HG03064 (cell line): ENCODE measurements around the gene SRP68.

Experiments used
- ATAC-seq: cut with Tn5 transposase; IDR thresholded peaks from one replicate; pipeline ENCODE4 v1.9.1; 2021; ENCODE audit warnings: low read depth; ENCODE audit not compliant: unreplicated experiment

SRP68 gene

DNA sequence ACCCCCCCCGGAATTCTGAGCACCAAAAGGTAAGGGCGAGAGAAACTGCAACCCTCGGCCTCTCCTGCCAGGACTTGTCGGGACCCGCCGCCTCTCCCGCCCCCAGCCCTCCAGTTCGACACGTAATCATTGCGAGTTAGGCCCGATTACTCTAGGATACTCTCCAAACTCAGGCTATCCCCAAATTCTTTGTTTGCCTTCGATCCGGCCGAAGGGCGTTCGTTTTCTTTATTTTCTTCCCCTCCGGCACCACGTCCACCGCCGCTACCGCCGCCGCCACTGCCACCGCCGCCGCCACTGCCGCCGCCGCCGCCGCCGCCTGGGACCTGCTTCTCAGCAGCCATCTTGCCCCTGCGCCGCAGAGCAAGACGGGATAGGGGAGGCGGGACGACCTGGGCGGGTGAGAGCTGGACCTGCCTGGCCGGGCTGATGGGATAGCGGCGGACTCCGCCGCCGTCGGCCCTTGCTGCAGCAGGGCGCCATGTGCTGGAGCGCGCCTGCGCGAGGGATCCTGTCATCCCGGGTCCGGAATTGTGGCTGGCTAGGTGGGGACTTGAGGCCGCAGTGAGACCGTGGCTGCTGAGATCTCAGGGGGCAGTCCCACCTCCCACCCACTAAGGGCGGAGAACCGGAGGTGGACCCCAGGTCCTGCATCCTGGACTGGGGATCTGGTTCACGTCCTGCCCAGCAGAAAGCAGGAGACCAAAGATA is at the start of gene SRP68:
Gene SRP68 (minus strand): TSS at position 370 of the 711 bp plus-strand sequence. CDS start 26 bp downstream, at position 344.
- ATAC-seq, result peak; percentile 69

DNA sequence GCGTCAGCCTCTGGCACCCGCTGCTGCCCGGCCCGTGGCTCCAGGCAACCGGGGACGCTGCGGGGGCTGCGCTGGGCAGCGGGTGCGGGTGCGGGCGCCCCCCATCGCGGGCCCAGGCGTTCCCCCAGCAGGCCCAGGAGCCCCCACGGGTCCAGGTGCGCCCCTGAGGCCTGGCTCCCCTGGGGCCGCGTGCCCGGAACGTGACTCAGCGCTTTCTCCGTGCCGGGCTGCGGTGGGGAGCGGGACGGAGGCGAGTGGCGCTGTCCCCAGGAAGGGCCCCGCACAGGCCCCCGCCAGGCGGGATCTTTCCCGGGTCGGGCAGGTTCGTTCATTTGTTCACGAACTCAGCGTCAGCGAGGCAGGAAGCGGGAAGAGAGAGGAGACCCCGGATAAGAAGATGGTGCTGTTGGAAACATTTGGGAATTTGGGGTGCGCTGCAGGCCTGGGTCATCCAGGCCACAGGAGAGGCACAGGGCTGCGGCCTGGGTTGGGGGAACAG is 49.7 kb upstream of the SRP68 start:
- no peak for ATAC-seq

GRCh38 chr17:76120658-76121008 is 48.3 kb upstream of the SRP68 start:
- no peak for ATAC-seq

DNA sequence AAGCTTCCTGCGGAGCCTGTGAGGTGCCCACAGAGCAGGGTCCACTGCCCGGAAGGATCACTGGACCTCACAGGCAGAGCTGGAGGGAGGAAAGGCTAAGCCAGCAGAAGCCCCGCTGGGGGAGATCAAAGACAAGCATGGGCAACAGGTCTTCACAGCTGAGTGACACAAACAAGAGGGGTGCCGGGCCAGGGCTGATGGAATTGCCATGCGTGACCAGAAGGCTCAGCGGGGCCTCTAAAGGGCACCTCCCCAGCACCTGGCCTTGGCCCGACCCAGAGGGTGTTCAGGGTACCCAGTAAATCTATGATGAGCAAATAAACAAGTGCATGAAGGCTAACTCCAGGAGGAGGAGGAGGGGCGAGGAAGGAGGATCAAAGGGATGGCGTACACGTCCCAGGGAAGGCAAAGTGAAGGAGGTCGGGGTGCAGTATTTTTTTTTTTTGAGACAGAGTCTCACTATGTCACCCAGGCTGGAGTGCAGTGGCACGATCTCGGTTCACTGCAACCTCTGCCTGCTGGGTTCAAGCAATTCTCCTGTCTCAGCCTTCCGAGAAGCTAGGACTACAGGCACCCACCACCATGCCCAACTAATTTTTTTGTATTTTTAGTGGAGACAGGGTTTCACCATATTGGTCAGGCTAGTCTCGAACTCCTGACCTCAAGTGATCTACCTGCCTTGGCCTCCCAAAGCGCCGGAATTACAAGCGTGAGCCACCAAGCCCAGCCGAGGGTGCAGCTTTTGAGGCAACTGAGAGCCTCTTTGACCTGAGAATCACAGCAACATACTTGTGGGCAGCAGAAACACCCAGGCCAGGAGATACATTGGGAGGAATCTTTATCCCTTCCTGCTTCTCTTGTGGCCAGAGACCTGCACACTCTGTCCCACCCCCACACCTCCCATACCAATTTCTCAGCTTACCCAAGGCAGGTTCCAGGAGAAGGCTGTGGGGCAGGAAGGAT is 47.4 kb upstream of the SRP68 start:
- no peak for ATAC-seq

DNA sequence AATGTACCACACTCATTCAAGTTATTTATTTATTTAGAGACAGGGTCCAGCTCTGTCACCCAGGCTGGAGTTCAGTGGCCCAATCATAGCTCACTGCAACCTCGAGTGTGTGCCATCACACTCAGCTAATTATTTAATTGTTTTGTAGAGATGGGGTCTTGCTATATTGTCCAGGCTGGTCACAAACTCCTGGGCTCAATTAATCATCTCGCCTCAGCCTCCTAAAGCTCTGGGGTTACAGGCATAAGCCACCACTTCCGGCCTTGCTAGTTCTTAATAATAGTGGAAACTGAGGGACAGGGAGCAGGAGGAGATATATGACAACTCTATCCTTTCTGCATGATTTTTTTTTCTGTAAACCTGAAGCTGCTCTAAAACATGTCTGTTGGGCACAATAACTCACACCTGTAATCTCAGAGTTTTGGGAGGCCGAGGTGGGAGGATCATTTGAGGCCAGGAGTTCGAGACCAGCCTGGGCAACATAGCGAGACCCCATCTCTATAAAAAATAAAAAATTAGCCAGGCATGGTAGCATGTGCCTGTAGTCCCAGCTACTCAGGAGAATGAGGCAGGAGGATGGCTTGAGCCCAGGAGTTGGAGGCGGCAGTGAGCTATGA is 42.9 kb upstream of the SRP68 start:
- ATAC-seq, result no peak

DNA sequence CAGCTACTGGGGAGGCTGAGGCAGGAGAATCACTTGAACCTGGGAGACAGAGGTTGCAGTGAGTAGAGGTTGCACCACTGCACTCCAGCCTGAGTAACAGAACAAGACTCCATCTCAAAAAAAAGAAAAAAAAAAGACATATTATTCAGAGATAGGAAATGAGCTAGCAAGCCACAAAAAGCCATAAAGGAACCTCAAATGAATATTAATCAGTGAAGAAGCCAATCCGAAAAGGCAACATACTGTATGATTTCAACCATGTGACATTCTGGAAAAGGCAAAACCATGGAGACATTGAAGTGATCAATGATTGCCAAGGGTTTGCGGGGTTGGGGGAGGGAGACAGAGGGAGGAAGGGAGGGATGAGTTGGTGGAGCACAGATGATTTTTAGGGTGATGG is 39.6 kb upstream of the SRP68 start:
- no peak for ATAC-seq

GRCh38 chr17:76107509-76107908 is 35.2 kb upstream of the SRP68 start:
- ATAC-seq, result no peak

- no peak for ATAC-seq
These were observed 34.4 kb upstream of the SRP68 start for GRCh38 chr17:76106703-76107102.

DNA sequence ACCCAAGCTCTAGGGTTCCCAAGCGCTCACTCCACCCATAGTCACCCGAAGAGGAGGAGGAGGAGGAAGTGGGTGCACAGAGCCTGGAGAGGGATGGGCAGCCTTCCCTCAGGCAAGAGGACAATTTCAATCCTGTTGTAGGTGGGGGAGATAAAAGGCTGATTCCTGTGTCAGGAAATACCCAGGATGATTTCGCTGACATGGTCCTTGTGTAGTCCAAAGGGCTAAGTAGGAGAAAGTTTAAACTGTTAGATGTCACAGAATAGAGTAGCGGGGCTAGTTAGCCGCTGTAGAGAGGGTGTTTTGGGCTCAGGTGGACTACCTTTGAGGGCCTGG is 32.5 kb upstream of the SRP68 start:
- no peak for ATAC-seq

DNA sequence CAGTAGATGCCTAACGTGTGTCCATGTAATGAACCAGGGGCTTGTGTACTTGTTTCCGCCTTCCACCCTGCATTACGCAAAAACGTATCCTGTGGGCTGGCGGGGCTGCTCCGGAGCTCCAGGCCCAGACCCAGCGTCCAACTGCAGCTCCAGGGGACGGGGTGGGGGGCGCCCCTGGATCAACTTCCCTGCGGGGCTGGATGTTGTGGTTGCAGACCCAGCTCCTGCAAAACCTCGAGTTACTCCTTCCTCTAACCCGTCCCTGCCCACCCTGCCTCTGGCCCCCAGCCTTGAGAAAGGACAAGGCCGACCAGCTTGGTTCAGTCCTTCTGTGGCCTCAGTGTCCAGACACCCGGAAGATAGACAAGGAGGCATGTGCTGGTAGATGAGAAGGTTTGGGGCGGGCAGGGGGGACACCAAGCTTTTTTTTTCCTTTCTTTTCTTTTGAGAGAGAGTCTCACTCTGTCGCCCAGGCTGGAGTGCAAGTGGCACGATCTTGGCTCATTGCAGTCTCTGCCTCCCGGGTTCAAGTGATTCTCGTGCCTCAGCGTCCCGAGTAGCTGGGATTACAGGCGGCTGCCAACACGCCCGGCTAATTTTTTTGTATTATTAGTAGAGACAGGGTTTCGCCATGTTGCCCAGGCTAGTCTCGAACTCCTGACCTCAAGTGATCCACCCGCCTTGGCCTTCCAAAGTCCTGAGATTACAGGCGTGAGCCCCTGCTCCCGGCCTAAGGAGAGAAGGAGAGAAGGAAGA is 32.0 kb upstream of the SRP68 start:
- ATAC-seq, result no peak

DNA sequence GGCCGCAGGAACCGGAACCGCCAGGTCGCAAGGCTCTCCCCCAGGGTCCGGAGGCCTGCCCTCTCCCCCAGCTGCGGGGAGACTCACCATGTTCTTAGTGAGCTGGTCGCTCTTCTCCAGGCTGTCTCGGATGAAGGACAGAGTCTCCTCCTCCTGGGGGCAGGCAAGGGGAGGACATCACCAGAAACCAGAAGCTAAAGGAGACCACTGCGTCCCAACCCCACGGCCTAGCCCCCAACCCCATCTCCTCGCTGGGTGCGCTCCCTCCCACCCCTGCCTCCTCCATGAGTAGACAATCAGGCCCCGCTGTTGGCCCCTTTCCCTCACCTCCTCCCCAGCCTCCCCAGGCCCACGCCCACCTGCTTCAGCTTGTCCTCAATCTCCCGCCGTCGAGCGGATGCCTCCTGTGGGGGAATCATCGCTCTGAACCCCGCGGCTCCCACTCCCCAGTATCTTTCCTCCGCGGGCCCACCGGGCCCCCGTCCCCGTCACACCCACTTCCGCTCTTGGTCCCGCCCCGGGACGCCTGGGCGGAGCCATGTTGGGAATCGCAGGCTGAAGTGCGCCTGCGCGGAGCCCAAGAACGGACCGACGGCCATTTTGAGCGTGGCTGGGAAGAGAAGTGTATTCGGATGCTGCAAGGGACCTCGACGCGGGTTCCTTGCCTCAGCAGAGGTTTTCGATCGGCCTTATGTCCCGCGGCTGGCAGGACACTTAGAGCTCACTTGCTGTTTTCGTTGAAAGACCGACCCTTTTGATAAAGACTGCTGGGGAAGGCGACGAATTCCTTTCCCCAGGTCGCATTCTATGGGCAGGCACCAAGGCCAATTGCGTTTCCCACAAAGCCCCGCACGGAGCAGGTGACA is 31.2 kb upstream of the SRP68 start, which contains the start of gene EXOC7:
Gene EXOC7 (minus strand): TSS at position 514 of the 866 bp plus-strand sequence. CDS start 95 bp downstream, at position 419.
- ATAC-seq, result no peak

GRCh38 chr17:76102944-76103273 is 30.6 kb upstream of the SRP68 start:
- no peak for ATAC-seq

DNA sequence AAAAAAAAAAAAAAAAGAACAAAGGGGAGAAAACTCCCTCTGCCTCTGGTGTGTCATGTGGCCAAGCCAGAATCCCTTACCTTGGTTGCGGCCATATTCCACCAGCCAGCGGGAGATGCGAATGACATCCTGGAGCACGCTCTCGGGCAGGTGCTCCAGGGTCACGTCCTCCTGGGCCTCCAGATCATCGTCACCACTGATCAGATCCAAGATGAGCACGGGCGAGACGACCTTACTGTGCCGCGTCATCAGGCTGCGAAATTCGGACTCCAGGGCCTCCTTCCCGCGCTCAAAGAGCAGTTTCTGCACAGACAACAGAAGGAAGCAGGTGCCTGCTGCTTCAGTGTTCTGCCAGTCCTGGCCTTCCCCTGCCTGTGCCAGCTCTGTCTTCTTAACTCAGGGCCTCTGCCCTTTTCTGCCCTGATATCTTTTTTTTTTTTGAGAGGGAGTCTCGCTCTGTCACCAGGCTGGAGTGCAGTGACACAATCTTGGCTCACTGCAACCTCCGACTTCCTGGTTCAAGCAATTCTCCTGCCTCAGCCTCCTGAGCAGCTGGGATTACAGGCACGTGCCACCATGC is 25.5 kb upstream of the SRP68 start:
- no peak for ATAC-seq

GRCh38 chr17:76095943-76096342 is 23.6 kb upstream of the SRP68 start:
- ATAC-seq, result no peak

- no peak for ATAC-seq
These were observed 21.7 kb upstream of the SRP68 start for GRCh38 chr17:76094046-76094445.

DNA sequence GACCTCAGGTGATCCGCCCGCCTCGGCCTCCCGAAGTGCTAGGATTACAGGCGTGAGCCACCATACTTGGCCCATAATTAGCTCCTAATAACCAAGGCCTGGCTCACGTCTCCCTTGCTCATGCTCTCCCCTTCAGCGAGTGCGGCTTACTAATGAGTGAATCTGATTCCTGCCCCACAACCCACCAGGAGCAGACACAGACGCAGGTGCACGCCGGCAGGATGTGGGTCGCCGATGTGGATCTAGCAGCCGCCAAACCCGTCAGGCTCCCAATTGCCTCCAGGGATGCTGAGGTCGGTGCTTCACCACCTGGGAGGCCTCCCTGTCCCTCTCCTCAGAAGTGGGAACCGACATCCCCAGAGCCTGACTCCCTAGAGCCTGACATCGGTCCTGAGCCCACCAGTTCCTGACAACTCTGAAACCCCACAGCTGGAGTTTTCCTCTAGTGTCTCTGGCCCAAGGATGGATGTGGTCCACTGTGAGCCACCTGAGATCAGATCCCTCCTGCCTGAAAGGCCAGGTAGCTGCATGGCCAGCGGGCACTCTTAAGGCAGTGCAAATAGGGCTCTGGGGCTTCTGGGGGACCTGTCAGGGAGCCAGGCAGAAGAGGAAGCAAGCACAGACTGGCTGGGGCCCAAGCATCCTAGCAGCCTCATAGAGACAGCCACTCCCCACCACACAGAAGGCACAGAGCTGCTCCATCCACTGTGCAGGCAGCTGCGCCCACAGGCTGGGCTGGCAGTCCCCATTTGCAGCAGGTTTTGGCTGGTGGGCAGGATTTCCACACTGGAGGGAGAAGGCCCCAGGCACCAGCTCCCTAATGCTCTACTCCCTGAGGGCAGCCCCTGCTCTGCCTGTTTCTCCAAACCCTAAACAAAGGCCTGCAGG is 20.5 kb upstream of the SRP68 start:
- no peak for ATAC-seq

GRCh38 chr17:76091526-76092286 is 19.4 kb upstream of the SRP68 start:
- ATAC-seq, result no peak
